Tongue (tissue), 2 donors: ENCODE results near the gene CDH23. TPM values are rescaled to one million over a fixed set of nuclear protein-coding genes. Genes with fewer than 3 reads are reported as not detected.

Experiments
- DNase-seq: peaks from one replicate; pipeline ENCODE4 v3.0.0-alpha.2; 2015
- total RNA-seq: library from RNA; depleted of rRNA; stranded (reverse); fragments of >200 nt; gene quantifications from one replicate; pipeline ENCODE4 v1.2.3, GENCODE V29; 2014

Gene CDH23
- total RNA-seq, 1 donor from 2014 or later, result 12.2 TPM

DNA sequence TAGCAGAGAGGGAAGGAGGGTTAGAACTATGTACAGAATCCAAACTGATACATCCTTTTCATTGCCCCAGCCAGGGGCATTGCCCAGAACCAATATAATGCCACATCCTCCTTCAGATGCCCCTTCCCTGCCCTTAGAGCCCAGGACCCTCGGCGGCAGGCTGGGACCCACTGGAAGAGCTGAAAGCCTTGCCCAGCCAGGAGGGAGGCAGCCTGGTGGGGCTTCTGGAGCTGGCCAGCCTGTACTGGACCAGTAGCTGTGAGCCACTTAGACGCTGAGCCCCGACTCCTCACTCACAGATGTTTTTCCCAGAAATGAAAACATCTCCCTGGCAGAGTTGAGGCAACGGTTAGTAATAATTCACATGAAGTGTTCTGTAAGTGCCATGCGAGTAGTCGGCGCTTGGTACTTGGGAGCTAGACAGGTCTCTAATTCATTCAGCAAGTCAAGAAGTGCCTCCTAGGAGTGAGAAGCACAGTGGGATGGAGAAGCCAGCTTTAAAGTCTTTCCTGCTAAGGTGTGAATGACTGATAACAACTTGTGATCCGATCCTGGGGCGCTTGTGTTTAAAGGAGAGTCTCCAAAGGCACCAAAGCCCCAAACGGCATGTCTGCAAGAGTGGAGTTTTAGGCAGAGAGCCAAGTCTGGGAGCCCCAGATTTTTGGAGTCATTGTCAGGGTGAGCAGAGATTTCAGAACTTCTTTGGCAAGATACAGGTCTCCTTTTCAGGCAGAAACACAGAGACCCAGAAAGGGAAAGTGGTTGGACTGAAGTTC lies 366.8 kb downstream of the CDH23 start:
- no peak for DNase-seq

DNA sequence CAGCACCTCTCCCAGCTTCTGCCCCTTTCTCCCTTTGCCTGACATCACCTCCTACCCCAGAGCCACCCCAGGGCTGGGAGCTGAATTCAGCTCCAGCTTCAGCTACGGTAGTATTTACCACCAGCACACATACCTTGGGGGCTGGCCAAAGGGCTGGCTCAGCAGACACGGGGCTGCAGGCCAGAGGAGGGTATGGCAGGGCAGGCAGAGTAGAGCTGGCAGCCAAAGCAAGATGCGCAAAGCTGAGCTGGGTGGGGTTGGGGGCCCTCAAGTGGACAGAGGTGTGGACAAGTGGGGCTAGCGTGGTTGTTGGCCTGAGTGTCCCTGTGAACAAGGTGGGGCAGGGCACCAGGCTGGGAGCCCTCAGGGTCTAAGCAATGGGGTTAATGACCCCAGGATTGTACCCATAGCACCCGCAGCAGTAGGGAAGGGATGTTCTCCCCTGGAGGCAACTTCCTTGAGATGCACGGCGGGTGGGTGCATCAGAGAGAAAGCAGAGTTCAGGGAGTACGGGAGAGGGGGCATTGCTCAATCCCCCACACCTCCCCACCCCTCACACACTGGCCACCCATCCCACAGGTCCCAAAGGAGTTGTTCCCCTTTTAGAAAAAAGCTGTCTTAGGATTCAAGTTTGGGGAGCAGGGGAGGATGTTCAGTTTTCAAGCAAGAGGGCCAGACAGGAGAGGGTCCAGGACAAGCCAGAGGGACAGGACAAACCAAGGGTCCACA lies 368.6 kb downstream of the CDH23 start:
- no peak for DNase-seq

- DNase-seq, result peak; percentile 32
Measured at GRCh38 chr10:71765906-71766716, 369.4 kb downstream of the CDH23 start.

DNA sequence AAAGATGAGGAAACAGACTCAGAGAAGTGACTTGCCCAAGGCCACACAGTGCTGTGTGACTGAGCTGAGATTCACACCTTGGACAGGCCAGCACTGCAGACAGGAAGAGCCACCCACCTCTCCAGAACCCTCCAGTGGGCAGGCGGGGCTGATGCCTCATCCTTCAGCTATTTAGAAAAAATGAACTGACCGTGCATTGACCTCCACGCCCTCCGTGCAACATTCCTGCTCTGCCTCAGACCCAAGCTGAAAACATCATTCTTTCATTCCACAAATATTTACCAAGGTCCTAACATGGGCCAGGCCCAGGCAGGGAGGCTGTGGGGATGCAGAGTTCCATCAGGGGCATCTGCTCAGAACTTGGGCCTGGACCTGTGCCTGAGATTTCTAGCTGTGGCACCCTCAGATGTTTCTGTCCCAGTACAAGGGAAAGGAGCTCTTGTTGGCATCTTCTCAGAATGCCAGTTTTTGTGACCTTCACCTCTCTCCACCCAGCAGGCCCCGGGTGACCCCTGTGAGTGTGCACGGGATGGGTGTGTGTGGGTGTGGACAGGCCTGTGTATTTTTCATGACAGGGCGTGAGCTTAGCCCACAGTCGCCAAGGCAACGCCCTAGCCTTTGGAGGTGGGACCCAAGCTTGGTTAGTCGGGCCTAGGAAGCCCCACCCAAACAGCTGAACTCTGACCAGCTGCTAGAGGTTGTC lies 370.1 kb downstream of the CDH23 start:
- peak; percentile 90 for DNase-seq

- peak; percentile 30 for DNase-seq
Measured at GRCh38 chr10:71767420-71768035, 370.8 kb downstream of the CDH23 start.

DNA sequence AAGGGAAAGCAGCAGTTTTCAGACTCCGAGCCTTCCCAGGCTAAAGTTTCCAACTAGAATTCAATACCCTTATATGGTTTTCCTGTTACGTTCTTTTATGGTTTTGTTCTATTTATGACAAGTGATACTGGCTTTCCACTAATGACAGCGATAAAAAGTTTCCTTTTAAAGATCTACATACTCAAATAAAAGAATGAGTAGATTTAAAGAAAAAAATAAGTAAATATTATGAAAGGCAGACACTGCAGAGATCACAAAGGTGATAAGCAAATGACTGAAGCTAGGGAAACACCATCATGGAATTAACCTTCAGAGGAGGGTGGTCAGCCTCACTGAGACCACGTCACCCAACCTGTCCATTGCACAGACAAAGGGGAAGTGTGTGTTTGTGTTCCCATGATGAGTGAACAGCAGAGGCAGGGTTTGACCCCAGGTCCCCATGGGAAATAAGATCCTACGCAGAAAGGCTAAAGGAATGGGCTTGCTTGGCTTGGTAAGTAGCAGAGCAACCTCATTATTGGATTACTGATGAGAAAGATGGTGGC lies 372.6 kb downstream of the CDH23 start:
- DNase-seq, result no peak

DNA sequence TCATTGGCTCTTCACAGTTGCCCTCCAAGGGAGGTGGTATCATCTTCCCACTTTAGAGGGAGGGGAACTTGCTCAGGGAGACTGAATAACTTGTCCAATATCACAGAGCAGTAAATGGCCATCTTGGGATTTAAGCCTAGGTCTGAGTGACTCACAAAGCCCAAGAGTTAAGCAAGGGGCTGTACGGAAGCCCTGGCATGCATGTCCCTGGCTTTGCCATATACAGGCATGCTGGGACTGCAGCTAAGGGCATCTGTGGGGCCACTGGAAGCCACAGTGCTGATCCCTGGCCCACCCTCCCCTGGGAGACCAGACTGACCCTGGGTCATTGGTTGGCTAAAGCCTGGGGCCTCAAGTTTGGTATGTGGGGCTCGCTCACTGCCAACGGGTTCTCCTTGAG lies 373.5 kb downstream of the CDH23 start:
- DNase-seq, result no peak

GRCh38 chr10:71770789-71771188 lies 374.1 kb downstream of the CDH23 start:
- no peak for DNase-seq

DNA sequence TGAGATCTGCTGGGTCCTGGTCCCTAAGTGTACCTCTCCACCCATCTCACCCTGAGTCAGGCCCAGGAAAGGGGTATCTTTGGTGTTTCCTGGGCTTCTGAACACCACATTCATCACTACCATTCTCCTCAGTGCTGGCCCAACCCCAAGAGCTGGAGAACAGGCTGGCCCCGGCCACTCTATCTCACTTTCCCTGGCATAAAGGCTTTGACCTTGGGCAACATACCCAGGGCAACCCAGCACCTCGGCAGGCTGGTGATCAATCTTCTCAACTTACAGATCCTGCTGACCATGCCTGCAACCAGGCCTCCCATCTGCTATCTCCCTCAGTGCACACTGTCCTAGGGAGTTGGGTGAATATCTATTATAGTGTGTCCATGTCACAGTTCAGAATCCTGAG lies 374.5 kb downstream of the CDH23 start:
- no peak for DNase-seq

GRCh38 chr10:71771821-71772617 lies 375.3 kb downstream of the CDH23 start:
- DNase-seq, result peak; percentile 45

DNA sequence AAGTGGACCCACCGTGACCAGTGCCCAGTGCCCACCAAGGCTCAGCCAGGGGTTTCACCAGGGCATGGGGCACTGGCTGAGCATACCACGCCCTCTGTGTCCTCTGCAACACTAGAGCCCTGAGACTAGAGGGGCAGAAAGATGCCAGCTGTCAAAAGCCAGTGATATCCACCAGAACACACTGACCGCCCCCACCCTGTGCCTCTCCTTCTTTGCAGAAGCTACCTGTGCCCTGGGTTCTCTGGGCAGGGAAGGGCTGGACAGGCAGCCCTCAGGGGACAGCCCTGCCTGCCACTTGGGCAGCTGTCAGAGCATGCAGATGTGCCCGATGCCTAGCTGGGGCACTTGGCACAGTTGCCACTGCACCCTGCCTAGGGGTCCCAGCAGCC lies 376.1 kb downstream of the CDH23 start:
- no peak for DNase-seq

DNA sequence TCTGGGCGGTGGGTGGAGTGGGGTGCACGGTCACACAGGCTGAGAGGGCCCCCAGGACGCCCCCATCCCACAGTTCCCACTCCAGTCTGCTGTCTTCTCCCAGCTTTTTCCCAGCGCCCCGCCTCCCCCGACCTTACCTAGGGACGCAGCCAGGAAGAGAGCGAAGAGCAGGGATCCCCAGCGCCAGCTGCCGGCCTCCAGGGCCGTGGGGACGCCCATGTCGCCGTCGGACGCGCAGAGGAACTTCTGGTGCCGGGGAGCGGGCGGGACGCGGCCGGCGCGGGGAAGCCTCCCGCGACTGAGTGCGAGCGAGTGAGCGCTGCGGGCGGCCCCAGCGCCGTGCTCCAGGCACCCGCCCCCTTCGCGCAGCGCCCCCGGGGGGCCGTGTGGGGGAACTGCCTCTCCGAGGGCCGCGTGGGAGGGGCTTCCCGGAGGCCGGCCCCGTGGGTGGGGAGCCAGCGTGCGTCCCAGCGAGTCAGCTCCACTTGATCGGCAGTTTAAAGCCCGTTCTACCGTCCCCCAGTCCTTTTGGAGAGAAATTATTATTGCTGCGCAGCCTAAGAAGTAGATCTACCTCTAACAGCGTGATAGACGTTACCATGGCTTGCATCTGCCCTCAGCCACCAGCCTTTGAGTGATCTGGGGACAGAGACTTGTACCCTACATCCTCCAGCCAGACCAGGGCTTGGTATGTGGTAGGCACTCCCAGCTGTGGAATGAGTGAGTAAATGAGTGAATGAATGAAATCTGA lies 376.7 kb downstream of the CDH23 start, which contains the start of gene VSIR:
Gene VSIR, minus strand, starts transcription at position 300 of the 751 bp plus-strand sequence. Its CDS starts 81 bp downstream, at position 219.
- peak; percentile 89 for DNase-seq

DNA sequence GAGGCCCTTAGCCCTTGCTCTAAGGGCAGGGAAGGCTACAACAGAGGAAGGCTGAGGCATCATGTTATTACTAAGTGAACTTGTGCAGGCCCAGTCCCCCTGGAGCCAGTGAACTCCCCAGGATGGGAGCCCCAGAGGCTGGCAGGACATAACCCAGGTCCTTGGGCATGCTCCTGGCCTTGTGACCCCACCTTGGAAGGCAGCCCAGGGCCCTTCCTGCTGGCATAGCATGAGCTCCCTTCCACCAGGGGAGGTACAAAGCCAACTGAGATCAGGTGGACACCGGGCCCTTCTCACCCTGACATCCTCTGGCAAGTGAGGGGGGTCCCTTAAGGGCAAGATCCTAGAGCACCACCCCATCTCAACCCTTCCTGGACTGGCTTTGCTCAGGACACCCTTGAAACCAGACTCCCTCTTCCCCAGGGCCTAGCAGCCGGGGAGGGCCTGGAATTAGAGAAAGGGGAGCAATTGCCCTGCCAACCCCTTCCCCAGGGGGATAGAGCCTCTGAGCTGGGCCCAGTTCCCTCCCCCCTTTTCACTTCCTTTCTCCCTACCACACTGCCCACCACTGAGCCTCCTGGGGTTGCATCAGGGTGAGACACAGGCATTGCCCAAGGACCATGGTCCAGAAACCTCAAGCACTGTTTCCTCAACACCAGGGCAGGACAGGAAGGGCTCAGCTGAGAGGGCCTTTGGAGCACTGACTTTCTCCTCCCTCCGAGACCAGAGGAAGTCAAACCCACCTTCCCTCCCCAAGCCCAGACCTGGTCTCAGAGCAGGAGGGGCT lies 378.4 kb downstream of the CDH23 start:
- DNase-seq, result no peak

GRCh38 chr10:71776481-71776925 lies 379.8 kb downstream of the CDH23 start:
- DNase-seq, result no peak

DNA sequence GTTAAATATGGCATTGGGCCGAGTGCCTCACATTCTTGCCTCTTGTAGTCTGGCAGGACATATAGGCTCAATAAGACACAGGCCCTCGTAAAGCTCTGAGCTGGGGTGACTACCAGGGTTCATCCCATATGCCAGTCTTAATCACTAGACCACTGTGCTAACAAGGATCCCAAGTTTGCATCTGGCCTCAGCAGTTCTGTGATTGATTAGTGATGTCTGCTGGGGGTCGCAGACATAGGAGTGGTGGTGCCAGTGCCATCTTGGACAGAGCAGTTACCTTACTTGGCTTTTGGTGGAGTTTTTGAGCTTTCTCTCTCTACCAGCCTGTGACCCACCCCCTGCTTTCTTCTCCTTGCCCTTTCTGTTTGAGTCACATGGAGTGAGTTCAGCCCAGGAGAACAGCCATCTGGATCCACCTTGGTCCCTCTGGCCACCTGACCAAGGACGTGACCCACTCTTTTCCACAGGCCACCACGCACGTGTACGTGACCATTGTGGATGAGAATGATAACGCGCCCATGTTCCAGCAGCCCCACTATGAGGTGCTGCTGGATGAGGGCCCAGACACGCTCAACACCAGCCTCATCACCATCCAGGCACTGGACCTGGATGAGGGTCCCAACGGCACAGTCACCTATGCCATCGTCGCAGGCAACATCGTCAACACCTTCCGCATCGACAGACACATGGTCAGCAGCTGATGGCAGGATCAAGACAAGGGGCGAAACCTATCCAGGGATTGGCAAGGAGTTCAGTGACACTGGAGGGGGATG lies 380.7 kb downstream of the CDH23 start:
- no peak for DNase-seq

GRCh38 chr10:71778071-71778825 lies 381.5 kb downstream of the CDH23 start:
- DNase-seq, result no peak

DNA sequence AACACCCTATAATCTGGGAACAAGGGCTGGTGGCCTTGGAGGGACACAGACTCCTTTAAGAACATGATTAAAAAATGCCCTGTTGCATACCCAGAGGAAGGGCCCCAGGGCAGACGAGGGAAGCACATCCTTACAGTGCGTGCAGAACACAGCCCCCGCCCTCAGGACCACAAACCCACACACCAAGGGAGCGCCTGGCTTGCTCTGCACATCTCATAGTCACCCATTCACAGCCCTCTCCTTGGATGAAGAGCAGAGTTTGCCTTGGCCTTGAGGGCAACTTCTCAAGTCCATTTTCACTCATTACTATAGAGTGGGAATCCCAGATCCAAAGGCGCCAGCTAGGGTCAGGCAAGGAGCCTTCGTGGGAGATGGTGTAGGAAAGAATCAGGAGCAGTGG lies 382.9 kb downstream of the CDH23 start:
- DNase-seq, result no peak
